ENCODE results near the gene TXNRD2.

The TXNRD2 gene

GRCh38 chr22:19914201-19914943, 27.2 kb downstream of the TXNRD2 start:
- H3K4me1 ChIP-seq (ENCODE audit: insufficient read depth, low read length): peaks cover 9% of the 10 kb centered on the region
- DNase-seq (no peak), ATAC-seq (ENCODE audit: insufficient read depth, low read depth) (no peak)
- no peaks in the 10 kb centered on the region; the same call in 1 of the 2 replicates for H4K20me1 ChIP-seq (ENCODE audit: insufficient read depth, low read length)
- TF ChIP-seq EZH2 (IDR thresholded peaks at IDR 0.05; ENCODE audit: borderline replicate concordance, low read depth, low read length, severe bottlenecking) (no peak), CTCF (IDR thresholded peaks at IDR 0.05; ENCODE audit: borderline replicate concordance, extremely low read depth, low read length, poor library complexity, severe bottlenecking) (no peak)
- H3K9ac ChIP-seq (ENCODE audit: low read depth, low read length): no peak overlapping the region
- H2AFZ ChIP-seq (ENCODE audit: low read depth, low read length): no peak overlapping the region
- no peak overlapping the region for H3K4me2 ChIP-seq (ENCODE audit: insufficient read depth, low read length)
- no peak overlapping the region for H3K27ac ChIP-seq (ENCODE audit: low read length)
- H3K27me3 ChIP-seq (ENCODE audit: insufficient read depth, low read length, poor library complexity): no peaks in the 10 kb centered on the region
- no peaks in the 10 kb centered on the region for H3K9me3 ChIP-seq (ENCODE audit: insufficient read depth, low read length, severe bottlenecking)
- no peaks in the 10 kb centered on the region for H3K79me2 ChIP-seq (ENCODE audit: insufficient read depth, low read length)
- no peak overlapping the region for H3K4me3 ChIP-seq (ENCODE audit: low read depth in 1 of 2, low read length in 2 of 2)
- peaks cover 49% of the 10 kb centered on the region for H3K36me3 ChIP-seq (ENCODE audit: insufficient read depth, low read length)

DNA sequence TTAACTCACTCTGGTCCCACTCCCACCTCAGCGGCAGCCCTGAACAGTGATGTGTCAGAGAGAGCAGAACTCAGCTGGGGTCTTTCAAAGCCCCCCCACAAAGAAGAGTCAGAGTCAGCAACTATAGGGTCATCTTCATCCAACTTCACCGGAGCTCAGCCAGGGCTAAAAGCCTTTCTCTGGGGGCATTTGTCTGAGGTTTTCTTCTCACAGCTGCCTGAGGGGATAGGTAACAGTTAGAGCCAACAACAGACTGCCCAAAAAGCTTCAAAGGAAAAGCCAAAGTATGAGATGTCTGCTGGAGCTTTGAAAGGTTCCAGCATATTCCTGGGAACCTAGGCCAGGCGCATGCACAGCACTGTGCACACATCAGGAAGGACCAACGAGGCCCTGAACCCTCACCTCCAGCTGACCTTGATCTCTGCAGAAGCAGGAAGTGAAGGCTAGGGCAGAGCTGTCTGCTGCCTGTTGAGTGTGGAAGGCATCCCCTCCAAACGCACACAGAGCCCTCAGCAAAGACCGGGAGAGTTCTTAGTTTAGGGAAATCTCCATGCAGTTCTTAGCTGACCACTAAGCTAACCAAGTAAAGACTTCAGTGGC, 28.2 kb downstream of the TXNRD2 start:
- peaks cover 10% of the 10 kb centered on the region for H3K4me1 ChIP-seq (ENCODE audit: insufficient read depth, low read length)
- H3K27me3 ChIP-seq (ENCODE audit: insufficient read depth, low read length, poor library complexity): no peaks in the 10 kb centered on the region
- H3K27ac ChIP-seq (ENCODE audit: low read length): no peak overlapping the region
- DNase-seq (no peak), ATAC-seq (ENCODE audit: insufficient read depth, low read depth) (no peak)
- no peaks in the 10 kb centered on the region for H3K79me2 ChIP-seq (ENCODE audit: insufficient read depth, low read length)
- no peaks in the 10 kb centered on the region; the same call in 1 of the 2 replicates for H4K20me1 ChIP-seq (ENCODE audit: insufficient read depth, low read length)
- no peak overlapping the region for H2AFZ ChIP-seq (ENCODE audit: low read depth, low read length)
- H3K9me3 ChIP-seq (ENCODE audit: insufficient read depth, low read length, severe bottlenecking): no peaks in the 10 kb centered on the region
- H3K4me2 ChIP-seq (ENCODE audit: insufficient read depth, low read length): no peak overlapping the region
- TF ChIP-seq CTCF (IDR thresholded peaks at IDR 0.05; ENCODE audit: borderline replicate concordance, extremely low read depth, low read length, poor library complexity, severe bottlenecking) (no peak), EZH2 (IDR thresholded peaks at IDR 0.05; ENCODE audit: borderline replicate concordance, low read depth, low read length, severe bottlenecking) (no peak)
- peaks cover 42% of the 10 kb centered on the region for H3K36me3 ChIP-seq (ENCODE audit: insufficient read depth, low read length)
- H3K4me3 ChIP-seq (ENCODE audit: low read depth in 1 of 2, low read length in 2 of 2): no peak overlapping the region
- no peak overlapping the region for H3K9ac ChIP-seq (ENCODE audit: low read depth, low read length)

DNA sequence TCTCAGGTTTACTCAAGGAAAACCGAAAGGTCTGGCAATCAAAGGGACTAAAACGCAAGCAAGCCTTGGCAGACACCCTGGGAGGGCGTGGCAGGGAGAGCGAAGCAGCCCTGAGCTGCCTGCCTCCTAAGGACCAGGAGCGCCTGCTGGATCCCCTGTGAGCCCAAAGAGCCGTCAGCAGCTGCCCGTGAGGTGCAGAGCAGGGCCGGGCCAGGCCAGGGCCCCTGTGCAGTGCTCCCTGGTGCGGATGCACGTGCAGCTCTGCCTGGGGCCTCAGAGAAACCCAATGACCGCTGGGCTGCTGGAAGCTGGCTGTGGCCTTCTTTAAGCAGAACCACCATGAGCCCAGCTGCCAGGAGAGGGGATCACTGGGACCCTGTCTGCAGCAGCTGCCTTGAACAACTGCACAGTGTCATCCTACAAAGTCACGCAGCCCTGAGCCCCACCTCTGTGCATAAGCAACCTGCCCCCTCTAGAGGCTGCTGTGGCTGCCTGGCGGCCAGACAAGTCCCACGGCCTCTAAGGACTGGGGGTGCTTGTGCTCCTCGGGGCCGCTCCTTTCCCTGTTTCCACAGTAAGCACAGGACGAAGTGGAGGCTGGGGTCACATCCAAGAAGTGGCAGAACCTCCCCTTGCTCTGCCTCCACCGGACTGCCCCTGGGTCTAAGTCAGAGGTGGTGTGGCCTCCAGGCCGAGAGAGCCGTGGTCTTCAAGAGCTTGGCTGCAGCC, 29.2 kb downstream of the TXNRD2 start:
- Histone ChIP-seq H3K27me3 (ENCODE audit: insufficient read depth, low read length, poor library complexity) (no peaks in the 10 kb centered on the region), H4K20me1 (ENCODE audit: insufficient read depth, low read length) (no peaks in the 10 kb centered on the region), H3K36me3 (ENCODE audit: insufficient read depth, low read length) (peaks cover 32% of the 10 kb centered on the region), H2AFZ (ENCODE audit: low read depth, low read length) (no peak overlapping the region), H3K4me3 (ENCODE audit: low read depth in 1 of 2, low read length in 2 of 2) (no peak overlapping the region), H3K4me1 (ENCODE audit: insufficient read depth, low read length) (peaks cover 10% of the 10 kb centered on the region), H3K9me3 (ENCODE audit: insufficient read depth, low read length, severe bottlenecking) (no peaks in the 10 kb centered on the region), H3K9ac (ENCODE audit: low read depth, low read length) (no peak overlapping the region), H3K27ac (ENCODE audit: low read length) (no peak overlapping the region), H3K79me2 (ENCODE audit: insufficient read depth, low read length) (no peaks in the 10 kb centered on the region), H3K4me2 (ENCODE audit: insufficient read depth, low read length) (no peak overlapping the region)
- TF ChIP-seq EZH2 (IDR thresholded peaks at IDR 0.05; ENCODE audit: borderline replicate concordance, low read depth, low read length, severe bottlenecking) (no peak), CTCF (IDR thresholded peaks at IDR 0.05; ENCODE audit: borderline replicate concordance, extremely low read depth, low read length, poor library complexity, severe bottlenecking) (peak; percentile 23)
- DNase-seq: no peak
- ATAC-seq (ENCODE audit: insufficient read depth, low read depth): no peak
